Upper lobe of left lung (tissue), 4 donors: ENCODE data around the gene NDUFB8.

Experiments
- POLR2A ChIP-seq, 4 donors: fragments of 450-650 bp; IDR thresholded peaks; one replicate each; pipeline ENCODE4 v1.5.1; 2016 to 2017; ENCODE audit warnings: antibody characterized with exemption in 4 of 4, mild to moderate bottlenecking in 2 of 4
- TF ChIP-seq, protein P1 (sequence below), 6 experiments: fragments of 450-650 bp in 4 of 6; fragments of 200-600 bp in 2 of 6; sonication (generic) in 2 of 6; IDR thresholded peaks; one replicate each; pipeline ENCODE4 v1.5.1; 2016 to 2019; ENCODE audit warnings: antibody characterized with exemption in 6 of 6

DNA sequence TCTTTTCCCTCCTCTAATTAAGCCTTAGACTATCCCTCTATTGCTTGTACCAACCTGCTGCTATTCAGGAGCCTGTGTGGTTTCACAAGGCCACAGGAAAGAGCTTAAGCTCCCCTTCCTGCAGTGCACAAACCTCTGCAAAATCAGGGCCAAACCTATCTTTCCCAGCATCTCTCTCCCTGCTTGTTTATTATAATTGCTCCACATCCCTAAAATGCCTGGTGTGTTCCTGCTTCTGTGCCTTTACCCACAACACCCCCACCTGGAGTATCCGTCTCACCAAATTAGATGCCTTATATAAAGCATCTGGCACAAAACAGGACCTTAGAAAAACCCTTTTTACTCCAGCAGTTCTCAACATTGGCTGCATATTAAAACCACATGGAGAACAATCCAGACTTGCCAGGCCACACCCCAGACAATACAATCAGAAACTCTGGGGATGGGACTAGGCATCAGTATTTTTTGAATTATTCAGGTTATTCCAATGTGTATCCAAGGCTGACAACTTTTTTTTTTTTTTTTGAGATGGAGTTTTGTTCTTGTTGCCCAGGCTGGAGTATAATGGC lies 26.7 kb downstream of the NDUFB8 start:
- TF ChIP-seq, protein P1, sequence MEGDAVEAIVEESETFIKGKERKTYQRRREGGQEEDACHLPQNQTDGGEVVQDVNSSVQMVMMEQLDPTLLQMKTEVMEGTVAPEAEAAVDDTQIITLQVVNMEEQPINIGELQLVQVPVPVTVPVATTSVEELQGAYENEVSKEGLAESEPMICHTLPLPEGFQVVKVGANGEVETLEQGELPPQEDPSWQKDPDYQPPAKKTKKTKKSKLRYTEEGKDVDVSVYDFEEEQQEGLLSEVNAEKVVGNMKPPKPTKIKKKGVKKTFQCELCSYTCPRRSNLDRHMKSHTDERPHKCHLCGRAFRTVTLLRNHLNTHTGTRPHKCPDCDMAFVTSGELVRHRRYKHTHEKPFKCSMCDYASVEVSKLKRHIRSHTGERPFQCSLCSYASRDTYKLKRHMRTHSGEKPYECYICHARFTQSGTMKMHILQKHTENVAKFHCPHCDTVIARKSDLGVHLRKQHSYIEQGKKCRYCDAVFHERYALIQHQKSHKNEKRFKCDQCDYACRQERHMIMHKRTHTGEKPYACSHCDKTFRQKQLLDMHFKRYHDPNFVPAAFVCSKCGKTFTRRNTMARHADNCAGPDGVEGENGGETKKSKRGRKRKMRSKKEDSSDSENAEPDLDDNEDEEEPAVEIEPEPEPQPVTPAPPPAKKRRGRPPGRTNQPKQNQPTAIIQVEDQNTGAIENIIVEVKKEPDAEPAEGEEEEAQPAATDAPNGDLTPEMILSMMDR (IDR thresholded peaks at IDR 0.05) = no peak
- TF ChIP-seq POLR2A (IDR thresholded peaks at IDR 0.05) = no peak
